ENCODE data around the gene KRT4.
"Not testable (repeated sequence)": the region's sequence is repeated elsewhere in the genome, so short reads cannot be mapped to it uniquely, and the experiment has no call there.

The KRT4 gene

GRCh38 chr12:52807544-52808470 is 6.1 kb downstream of the KRT4 start:
- DNase-seq, result no peak

- DNase-seq, result no peak
These were observed 6.9 kb downstream of the KRT4 start for GRCh38 chr12:52806821-52807543.

- DNase-seq, result no peak
These were observed 7.6 kb downstream of the KRT4 start for GRCh38 chr12:52806169-52806811.

GRCh38 chr12:52805739-52806138 is 8.2 kb downstream of the KRT4 start:
- no peak for DNase-seq

- no peak for DNase-seq
These were observed 8.9 kb downstream of the KRT4 start for GRCh38 chr12:52805000-52805399.

GRCh38 chr12:52802442-52802841 is 11.5 kb downstream of the KRT4 start:
- DNase-seq, result no peak

- no peak for DNase-seq
These were observed 12.1 kb downstream of the KRT4 start for GRCh38 chr12:52801773-52802172.

- no peak for DNase-seq
These were observed 13.5 kb downstream of the KRT4 start for GRCh38 chr12:52800259-52800917.

- no peak for DNase-seq
These were observed 14.3 kb downstream of the KRT4 start for GRCh38 chr12:52799505-52800211.

GRCh38 chr12:52798671-52799504 is 15.0 kb downstream of the KRT4 start:
- no peak for DNase-seq

GRCh38 chr12:52798003-52798670 is 15.8 kb downstream of the KRT4 start:
- no peak for DNase-seq

GRCh38 chr12:52797529-52797894 is 16.4 kb downstream of the KRT4 start:
- no peak for DNase-seq

- DNase-seq, result no peak
These were observed 16.9 kb downstream of the KRT4 start for GRCh38 chr12:52796839-52797528.

GRCh38 chr12:52796429-52796794 is 17.5 kb downstream of the KRT4 start:
- no peak for DNase-seq

- DNase-seq, result no peak
These were observed 18.1 kb downstream of the KRT4 start, which contains the start of gene KRT3 for GRCh38 chr12:52795694-52796428. KRT3 (minus strand) TSS chr12:52796117; CDS start chr12:52796042, 75 bp downstream.

- not testable (repeated sequence) for DNase-seq
These were observed 18.6 kb downstream of the KRT4 start for GRCh38 chr12:52795332-52795674.

- no peak for DNase-seq
These were observed 19.2 kb downstream of the KRT4 start for GRCh38 chr12:52794479-52795331.

- DNase-seq, result no peak
These were observed 21.5 kb downstream of the KRT4 start for GRCh38 chr12:52792185-52793029.

Measured in NCI-H1694 (cell line).